CD4-positive, alpha-beta T cell treated with Interleukin-17A for 4 hours (primary cell): ENCODE results near the gene HNMT.
"Not testable (repeated sequence)": the region's sequence is repeated elsewhere in the genome, so short reads cannot be mapped to it uniquely, and the experiment has no call there.

Experiments used
- DNase-seq: peaks from one replicate; pipeline ENCODE4 v3.0.0-alpha.2; 2020; ENCODE audit warnings: mixed read lengths

The HNMT gene

DNA sequence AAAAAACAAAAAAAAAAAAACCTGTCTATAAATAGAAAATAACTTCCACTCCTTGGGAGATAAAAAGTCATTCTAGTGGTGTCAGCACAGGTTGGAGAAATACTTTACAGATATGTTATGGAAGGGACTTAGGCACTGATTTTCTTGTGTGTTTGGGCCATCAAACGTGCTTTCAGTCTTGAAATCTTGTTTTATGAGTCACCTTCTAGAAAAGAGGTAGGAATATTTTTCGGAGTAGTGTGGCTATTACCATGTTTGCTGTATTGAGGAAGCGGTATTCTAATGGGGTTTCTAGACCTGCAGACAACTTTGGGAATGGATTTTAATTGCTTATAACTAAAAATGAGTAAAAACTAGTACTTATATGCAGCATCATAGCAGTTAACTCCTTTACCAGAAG, 12.0 kb downstream of the HNMT start:
- DNase-seq = no peak

DNA sequence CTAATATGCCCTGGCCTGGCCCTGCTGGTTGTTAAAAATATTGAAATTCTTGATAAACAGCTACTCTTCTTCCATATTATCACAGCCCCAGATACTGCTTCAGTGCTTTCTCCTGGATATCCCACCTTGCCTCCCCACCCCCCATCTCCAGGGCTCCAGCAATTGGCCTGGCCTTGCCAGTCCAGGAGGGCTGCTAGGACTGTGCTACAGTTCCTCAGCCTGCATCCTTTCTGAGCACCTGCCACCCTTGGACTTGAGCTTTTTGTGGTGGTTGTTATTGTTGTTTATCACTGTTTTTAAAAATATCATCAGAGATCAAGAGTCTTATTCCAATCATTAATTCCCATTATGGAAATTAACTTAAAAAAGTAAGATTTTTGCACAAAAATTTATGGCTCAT, 13.5 kb downstream of the HNMT start:
- no peak for DNase-seq

DNA sequence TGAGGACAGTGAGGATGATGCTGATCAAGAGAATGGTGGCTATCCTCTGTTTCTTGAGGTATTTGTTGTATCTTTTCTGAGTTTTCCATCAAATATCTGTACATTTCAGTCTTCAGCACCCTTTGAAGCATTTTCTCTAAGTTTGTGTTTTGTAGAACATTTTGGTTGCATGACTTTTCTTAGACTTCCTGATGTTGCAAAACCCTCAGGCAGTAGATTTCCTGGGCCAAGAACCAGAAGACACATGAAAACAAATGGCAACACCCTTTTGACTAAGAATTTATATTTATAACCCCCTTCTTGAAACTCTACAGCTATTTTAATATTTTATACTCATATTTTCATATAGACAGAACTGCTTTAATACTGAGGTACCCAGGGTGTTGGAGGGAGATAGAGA, 16.2 kb downstream of the HNMT start:
- DNase-seq = no peak

DNA sequence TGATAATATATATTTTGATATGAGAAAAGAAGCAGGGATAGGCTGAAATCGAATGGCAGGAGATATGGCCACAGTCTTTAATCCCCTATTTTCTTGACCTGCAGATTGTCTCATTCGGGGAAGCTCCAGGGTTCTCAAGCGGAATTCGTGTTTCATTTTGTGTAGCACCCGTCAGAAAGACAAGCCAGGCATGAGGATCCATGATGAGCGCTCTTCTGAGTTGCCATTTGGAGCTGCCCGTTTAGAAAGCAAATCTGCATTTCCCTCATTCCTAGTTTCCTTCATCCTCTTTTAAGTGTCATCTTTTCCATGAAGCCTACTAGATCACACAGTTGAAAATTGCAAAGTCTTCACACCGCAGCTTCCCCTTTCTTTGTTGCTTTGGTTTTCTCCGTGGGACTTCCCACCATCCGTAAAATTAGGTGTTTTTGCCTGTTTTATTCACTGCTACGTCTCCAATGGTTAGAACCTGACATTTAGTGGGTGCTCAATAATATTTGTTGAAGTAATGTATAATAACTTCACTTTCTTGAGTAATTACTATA, 16.9 kb downstream of the HNMT start:
- DNase-seq = no peak

DNA sequence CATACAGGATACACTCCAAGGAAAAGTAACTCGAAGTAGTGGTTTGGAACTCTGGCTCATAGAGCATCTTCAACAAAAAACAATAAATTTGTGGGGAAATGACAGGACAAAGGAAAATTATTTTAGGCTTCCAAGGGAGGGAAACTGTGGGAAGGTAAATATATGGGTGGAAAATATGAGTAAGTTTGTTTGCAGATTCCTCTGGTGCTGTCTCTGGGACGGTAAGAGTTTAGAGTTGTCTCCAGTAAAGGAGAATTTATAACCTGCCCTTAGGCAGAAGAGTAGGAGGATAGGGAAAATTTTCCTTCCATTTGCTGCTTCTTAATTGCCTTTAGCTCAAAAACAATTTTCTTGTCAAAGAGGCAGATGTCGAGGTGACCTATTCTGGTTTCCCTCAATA, 19.3 kb downstream of the HNMT start:
- DNase-seq = no peak

DNA sequence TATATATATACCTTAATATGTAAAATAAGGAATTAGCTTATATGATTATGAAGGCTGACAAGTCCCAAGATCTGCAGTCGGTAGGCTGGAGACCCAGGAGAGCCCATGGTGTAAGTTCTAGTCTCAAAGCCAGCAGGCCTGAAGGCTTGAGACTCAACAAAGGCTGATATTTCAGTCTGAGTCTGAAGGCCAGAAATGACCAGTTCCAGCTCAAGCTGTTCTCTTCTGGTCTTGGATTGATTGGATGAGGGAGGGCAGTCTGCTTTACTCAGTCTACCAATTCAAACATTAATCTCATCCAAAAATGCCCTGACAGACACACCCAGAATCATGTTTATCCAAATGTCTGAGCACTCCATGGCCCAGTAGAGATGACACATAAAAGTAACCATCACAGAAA, 22.0 kb downstream of the HNMT start:
- no peak for DNase-seq

DNA sequence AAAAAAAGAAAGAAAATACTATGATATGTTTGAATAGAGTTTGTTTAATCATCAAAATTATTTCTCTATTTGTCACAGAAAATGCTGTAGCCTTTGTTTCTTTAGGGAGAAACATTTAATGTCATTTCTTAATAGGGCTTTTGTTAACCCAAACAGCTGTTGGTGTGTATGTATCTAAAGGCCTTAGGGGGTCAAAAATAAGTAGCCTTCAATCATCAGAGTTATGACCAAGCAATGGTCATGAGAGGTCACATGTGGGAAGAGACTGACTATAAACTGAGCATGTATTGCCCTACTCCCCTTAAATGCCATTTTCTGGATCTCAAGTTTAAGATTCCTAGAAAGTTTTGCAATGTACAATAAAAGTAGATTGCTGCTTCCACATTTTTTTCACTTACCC, 22.7 kb downstream of the HNMT start:
- no peak for DNase-seq

DNA sequence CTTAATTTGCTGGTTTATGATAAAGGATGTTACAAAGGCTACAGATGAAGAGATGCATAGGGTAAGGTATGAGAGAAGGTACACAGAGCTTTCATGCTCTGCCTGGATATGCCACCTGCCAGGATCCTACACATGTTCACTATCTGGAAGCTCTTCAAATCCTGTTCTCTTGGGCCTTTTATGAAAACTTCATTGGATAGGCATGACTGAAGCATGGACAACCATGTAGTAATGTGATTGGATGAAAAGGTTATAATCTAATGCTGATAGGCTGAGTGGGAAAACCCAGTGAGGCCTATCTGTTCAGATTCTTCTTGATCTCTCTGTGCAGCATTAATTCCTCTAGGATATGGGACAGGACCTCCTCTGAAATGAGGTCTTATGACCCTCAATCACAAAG, 26.8 kb downstream of the HNMT start:
- no peak for DNase-seq

DNA sequence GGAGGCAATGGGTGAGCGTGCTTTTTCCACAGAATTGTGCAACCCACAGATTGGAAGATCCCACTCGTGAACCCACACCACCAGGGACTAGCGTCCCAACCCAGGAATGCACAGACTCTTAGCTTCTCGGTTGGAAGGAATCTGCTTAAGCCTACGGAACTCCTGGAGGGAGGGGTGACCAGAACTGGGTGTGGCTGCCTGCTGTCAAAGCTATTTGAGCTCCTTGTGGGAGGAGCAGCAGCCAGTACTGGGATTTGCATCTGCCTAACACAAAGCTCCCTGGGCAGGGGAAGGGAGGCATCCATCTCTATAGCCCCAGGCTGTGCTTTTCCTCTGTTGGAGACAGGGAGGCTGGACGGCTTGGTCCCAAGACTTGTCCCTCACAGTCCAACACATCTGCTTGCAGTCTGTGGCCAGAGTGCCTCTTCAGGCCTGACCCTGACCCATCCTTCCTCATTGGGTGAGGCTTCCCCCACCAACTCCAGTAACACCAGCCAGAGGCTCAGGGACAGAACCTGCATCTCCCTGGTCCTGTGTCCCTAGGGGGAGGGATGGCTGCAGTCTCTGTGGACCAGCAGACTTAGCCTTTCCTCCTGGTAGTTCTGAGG, 27.9 kb downstream of the HNMT start:
- DNase-seq = no peak

DNA sequence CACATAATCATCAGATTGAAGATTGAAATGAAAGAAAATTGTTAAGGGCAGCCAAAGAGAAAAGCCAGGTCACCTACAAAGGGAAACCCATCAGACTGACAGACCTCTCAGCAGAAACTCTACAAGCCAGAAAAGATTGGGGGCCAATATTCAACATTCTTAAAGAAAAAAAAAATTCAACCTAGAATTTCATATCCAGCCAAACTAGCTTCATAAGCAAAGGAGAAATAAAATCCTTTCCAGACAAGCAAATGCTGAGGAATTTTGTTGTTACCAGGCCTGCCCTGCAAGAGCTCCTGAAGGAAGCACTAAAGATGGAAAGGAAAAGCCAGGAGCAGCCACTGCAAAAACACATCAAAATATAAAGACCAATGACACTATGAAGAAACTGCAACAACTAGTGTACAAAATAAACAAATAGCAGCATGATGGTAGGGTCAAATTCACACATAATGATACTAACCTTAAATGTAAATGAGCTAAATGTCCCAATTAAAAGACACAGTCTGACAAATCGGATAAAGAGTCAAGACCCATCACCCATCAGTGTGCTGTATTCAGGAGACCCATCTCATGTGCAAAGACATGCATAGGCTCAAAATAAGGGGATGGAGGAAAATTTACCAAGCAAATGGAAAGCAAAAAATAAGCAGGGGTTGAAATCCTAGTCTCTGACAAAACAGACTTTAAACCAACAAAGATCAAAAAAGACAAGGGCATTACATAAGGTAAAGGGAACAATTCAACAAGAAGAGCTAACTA, 29.6 kb downstream of the HNMT start:
- DNase-seq = not testable (repeated sequence)

DNA sequence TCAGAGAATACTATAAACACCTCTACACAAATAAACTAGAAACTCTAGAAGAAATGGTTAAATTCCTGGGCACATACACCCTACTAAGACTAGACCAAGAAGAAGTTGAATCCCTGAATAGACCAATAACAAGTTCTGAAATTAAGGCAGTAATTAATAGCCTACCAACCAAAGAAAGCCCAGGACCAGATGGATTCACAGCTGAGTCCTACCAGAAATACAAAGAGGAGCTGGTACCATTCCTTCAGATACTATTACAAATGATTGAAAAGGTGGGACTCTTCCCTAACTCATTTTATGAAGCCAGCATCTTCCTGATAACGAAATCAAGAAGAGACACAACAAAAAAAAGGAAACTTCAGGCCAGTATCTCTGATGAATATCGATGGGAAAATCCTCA, 31.1 kb downstream of the HNMT start:
- DNase-seq = not testable (repeated sequence)

DNA sequence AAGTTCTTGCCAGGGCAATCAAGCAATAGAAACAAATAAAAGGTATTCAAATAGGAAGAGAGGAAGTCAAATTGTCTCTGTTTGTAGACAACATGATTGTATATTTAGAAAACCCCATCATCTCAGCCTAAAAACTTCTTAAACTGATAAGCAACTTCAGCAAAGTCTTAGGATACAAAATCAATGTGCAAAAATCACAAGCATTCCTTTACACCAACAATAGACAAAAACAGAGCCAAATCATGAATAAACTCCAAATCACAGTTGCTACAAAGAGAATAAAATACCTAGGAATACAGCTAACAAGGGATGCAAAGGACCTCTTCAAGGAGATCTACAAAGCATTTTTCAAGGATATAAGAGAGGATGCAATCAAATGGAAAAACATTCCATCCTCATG, 31.9 kb downstream of the HNMT start:
- not testable (repeated sequence) for DNase-seq

DNA sequence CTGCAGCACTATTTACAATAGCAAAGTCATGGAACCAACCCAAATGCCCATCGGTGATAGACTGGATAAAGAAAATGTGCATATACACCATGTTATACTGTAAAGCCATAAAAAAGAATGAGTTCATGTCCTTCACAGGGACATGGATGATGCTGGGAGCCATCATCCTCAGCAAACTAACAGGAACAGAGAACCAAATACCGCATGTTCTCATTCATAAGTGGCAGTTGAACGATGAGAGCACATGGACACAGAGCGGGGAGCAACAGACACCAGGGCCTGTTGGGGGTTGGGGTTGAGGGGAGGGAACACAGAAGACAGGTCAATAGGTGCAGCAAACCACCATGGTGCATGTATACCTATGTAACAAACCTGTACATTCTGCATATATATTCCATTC, 33.5 kb downstream of the HNMT start:
- DNase-seq = no peak

DNA sequence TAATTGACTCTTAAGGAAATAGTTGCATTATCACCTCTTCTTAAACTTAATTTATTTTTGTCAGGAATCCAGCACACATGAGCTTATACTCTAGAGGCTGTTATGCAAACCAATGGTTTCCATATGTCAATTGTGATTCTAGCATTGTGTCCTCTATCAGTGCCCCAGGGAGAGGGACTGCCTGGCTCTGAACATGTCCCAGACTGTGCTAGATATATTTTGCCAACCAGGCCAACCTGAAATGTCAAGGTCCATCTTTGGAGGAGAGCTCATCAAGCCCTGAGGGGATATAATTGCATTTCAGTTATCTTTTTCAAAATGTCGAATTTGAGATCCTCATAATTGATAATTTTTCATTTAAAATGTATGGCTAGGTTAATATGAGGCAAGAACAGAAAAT, 34.2 kb downstream of the HNMT start:
- DNase-seq = no peak

DNA sequence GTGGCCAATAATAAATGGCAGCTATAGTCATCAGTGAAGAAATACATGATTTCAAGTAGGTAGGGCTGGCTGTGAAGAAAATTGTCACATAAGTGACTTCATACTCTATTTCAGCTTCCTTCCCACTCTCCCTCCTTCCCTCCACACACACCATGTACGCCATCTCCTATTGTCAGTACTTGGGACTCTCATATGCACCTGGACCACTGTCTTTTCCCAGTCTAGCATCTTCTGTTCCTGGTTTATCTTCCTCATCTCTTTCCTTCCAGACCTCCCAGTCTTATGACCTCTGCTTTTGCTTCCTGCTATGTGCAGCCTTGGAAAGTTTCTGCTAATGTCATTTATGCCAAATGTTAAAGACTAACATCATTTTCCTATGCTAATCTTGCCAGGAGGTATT, 35.0 kb downstream of the HNMT start:
- DNase-seq = no peak

DNA sequence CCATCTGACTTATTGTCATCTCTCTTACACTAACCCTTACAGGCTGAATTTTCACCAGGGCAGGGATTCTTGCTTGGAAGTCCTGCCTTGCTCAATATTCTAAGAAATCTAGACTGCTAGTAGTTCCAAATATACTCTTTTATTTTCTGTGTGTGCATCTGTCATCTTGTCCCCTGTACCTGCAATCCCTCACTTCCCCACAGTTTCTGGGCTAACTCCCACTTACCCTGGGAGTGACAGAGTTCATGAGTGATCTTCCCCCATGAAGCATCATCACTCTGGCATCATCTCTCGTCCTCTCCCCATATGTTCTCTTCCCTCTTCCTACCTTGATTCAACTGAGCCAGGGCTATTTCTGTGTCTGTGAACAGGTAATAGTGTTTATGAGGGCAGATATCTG, 35.7 kb downstream of the HNMT start:
- no peak for DNase-seq

DNA sequence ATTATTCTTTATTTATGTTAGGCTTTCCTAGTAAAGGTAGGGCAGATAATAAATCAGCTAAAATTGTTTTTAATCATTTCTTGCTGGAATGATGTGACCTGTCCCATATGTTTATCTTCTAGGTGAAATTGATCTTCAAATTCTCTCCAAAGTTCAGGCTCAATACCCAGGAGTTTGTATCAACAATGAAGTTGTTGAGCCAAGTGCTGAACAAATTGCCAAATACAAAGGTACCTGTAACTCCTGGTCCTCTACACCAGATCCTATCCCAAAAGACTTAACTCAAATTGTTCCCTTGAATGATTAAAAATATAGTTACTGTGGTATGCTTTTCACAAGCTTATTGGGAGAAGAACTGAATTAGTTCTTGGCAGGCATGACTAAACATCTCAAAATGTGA, 36.5 kb downstream of the HNMT start:
- no peak for DNase-seq

DNA sequence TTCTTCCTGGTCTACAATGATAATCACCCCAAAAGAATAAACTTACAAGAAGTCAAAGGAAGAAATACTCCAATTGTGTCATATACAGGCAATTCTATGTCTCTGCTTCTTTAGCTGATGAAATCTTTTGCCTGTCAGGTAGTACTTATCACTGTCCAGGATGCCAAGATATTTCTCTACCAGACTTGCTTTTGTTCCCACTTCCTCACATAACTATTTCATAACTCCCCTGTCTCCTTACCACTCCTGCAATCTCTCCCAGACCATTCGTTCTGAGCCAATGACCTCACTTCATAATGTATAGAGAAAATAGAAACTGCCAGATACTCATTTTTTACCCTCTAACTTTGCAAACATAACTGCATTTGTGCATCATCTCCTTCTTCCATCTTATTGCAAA, 39.1 kb downstream of the HNMT start:
- DNase-seq = no peak

DNA sequence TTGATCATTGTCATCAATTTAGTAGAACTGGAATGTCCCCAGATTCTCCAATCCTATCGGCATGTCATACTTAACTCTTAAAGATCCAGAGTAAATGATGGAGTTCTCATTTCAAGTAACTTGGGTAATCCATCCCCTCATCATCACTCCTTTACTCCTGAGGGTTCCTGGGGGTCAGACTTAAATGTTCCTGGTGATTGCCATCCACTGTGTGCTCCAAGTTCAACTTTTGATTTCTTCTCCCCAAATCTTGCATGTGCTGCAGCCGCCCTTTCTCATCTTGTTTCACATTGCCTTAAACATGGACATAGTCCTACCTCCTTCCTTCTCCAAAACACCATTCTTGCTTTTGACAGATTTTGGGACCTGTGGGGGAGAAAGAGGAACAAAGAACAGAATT, 43.2 kb downstream of the HNMT start:
- no peak for DNase-seq

DNA sequence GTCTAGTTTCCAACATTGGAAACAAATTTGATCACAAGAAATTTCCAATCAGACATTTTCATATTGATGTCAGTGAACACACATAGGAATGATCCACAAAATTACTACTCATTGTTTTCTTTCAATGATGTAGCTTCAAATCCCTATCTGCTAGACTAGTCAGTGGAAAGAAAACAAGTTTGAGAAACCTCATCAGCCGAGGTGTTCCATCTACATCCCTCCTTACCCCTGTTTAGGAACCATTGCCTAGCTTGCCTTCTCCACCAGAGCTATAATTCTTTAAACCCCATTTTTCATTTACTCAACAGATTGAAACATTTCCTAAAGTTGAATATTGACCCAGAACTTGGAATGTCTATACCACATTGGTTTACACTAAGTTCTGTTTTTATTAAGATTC, 45.3 kb downstream of the HNMT start:
- no peak for DNase-seq

DNA sequence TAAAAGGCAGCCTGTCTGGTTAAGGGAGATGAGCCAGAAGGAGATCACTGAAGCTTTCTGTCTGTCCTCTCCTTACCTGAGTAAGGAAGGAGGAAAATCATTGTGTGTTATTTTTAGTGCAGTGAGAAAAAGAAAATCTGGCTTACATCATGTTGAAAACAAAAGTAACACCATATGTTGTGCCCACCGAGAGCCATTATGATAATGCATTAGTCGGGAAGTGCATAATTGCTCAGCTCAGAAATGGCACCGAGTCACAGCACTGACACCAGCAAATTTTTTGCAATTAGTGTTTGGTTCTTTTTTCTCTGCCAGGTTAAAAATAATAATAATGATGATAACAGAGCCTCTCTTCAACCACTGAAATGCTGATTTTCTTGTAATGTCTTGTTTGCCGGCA, 46.6 kb downstream of the HNMT start:
- no peak for DNase-seq

DNA sequence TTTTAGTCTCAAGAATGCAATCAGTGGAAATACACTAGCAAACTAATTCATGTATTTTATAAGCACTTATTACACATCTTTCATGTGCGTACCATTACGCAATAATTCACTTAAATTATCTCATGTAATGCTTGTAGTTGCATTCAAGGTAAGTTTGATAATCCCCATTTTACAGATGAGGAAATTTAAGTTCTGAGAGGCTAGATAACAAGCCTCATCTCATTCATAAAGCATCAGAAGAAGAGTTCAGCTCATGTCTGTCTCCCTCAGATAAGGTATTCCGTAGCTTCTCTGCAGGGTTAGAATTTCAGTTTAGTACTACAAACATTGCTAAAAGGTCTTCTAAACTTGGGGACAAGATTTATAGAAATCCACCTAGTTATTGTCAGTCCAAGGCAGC, 47.8 kb downstream of the HNMT start:
- DNase-seq = no peak

DNA sequence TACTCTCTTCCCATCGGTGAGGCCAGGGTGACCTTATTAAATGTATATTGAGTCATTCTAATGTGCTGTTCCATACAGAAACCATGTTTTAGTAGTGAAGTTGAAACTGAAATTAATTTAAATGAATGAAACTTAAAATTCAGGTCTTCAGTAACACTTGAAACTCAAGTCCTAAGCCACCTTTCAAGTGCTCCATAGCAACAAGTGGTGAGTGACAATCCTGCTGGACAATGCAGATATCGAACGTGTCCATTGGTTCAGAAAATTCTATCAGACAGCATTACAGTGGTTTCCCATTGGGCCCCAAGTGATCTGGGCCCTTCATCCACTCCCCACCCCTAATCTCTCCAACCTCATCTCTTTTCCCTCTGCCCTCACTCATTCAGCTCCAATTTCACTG, 48.7 kb downstream of the HNMT start:
- no peak for DNase-seq

DNA sequence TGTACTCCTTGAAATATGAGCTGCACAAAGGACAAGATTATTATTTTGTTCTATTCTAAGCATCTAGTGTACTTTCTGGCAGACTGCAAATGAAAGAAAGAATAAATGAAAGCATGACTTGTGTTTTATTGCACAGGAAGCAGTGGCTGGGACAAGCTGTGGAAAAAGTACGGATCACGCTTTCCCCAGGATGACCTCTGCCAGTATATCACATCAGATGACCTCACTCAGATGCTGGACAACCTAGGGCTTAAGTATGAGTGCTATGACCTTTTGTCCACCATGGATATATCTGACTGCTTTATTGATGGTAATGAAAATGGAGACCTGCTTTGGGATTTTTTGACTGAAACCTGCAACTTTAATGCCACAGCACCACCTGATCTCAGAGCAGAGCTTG, 49.4 kb downstream of the HNMT start:
- no peak for DNase-seq

DNA sequence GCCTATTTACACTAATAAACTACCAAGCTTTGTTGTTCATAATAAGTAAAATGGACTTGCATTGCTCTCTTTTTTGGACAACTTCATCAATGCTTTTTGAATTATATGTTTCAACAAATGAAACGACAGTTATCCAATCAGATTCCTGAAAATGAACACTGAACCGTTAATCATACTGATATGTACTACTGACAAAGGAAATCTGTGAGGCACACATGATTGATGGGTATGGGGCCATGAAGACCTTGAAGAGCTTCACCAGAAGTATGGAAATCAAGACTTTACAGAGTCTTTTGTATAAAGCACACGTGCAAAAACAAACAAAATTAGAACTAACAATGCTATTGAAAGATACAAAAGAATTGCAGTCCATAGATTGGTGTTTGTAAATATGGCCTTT, 51.2 kb downstream of the HNMT start:
- no peak for DNase-seq
